ENCODE measurements around the gene C3. TPM values are rescaled to one million over a fixed set of nuclear protein-coding genes. Genes with fewer than 3 reads are reported as not detected.

Gene C3
- total RNA-seq, 4 donors from 2014 or later = 393 to 1,020 (median 677) TPM

GRCh38 chr19:6744381-6745301 lies 24.2 kb upstream of the C3 start:
- Histone ChIP-seq H3K27me3 (no peaks in the 10 kb centered on the region), H3K4me3 (peak overlapping the region; percentile 27 to 45 (median 32)), H3K4me1 (peaks cover 47 to 68% (median 59%) of the 10 kb centered on the region in 4 donors), H3K9me3 (no peaks in the 10 kb centered on the region), H3K27ac (replicated peaks in 1 of 4) (peak overlapping the region; percentile 85 to 92 (median 89)), H3K36me3 (peaks cover 41 to 76% (median 57%) of the 10 kb centered on the region in 4 donors)
- TF ChIP-seq POLR2AphosphoS5 (IDR thresholded peaks at IDR 0.05) (peak; percentile 71 to 74), POLR2A (IDR thresholded peaks at IDR 0.05; ENCODE audit: low read depth) (no peak), EP300 (IDR thresholded peaks at IDR 0.05) (no peak)
- TF ChIP-seq, protein P1, sequence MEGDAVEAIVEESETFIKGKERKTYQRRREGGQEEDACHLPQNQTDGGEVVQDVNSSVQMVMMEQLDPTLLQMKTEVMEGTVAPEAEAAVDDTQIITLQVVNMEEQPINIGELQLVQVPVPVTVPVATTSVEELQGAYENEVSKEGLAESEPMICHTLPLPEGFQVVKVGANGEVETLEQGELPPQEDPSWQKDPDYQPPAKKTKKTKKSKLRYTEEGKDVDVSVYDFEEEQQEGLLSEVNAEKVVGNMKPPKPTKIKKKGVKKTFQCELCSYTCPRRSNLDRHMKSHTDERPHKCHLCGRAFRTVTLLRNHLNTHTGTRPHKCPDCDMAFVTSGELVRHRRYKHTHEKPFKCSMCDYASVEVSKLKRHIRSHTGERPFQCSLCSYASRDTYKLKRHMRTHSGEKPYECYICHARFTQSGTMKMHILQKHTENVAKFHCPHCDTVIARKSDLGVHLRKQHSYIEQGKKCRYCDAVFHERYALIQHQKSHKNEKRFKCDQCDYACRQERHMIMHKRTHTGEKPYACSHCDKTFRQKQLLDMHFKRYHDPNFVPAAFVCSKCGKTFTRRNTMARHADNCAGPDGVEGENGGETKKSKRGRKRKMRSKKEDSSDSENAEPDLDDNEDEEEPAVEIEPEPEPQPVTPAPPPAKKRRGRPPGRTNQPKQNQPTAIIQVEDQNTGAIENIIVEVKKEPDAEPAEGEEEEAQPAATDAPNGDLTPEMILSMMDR (IDR thresholded peaks at IDR 0.05) = peak in 1 of 3 experiments; percentile 24
- peak; percentile 94 for DNase-seq (ENCODE audit: extremely low spot score)
- 17% methylated on average over 34 of the region's 41 CpGs for WGBS
- intact Hi-C loops (cut with DNase I) = loop anchor here (10.0 kb wide), 1 partner anchor 320 kb away; the partner anchor contains the start of gene ZNF557

- Histone ChIP-seq H3K4me1 (peaks cover 51 to 68% (median 64%) of the 10 kb centered on the region in 4 donors), H3K36me3 (peaks cover 35 to 68% (median 49%) of the 10 kb centered on the region in 4 donors), H3K27ac (replicated peaks in 1 of 4) (peak overlapping the region; percentile 85 to 92 (median 89)), H3K4me3 (peak overlapping the region in 3 of 4 donors; percentile 31 to 45 (median 33)), H3K27me3 (no peaks in the 10 kb centered on the region), H3K9me3 (no peaks in the 10 kb centered on the region)
- DNase-seq (ENCODE audit: extremely low spot score) = no peak
- 87% methylated on average over 15 of the region's 15 CpGs for WGBS
- TF ChIP-seq, protein P1 (IDR thresholded peaks at IDR 0.05) = no peak
- TF ChIP-seq POLR2AphosphoS5 (IDR thresholded peaks at IDR 0.05) (no peak), POLR2A (IDR thresholded peaks at IDR 0.05; ENCODE audit: low read depth) (no peak), EP300 (IDR thresholded peaks at IDR 0.05) (no peak)
- intact Hi-C loops (cut with DNase I) = loop anchor here (10.0 kb wide), 1 partner anchor 321 kb away; the partner anchor contains the start of gene ZNF557
Observed at GRCh38 chr19:6743714-6744380, 23.4 kb upstream of the C3 start.

GRCh38 chr19:6743066-6743465 lies 22.6 kb upstream of the C3 start:
- intact Hi-C loops (cut with DNase I) = loop anchor here (10.0 kb wide), 1 partner anchor 322 kb away; the partner anchor contains the start of gene ZNF557
- H3K27ac ChIP-seq (replicated peaks in 1 of 4) = peak overlapping the region; percentile 85 to 92 (median 89)
- H3K27me3 ChIP-seq = no peaks in the 10 kb centered on the region
- peaks cover 28 to 60% (median 41%) of the 10 kb centered on the region in 4 donors for H3K36me3 ChIP-seq
- no peaks in the 10 kb centered on the region for H3K9me3 ChIP-seq
- H3K4me1 ChIP-seq = peaks cover 56 to 71% (median 69%) of the 10 kb centered on the region in 4 donors
- WGBS = 55% methylated on average over 7 of the region's 7 CpGs
- DNase-seq (ENCODE audit: extremely low spot score) = no peak
- TF ChIP-seq, protein P1 (IDR thresholded peaks at IDR 0.05) = no peak
- H3K4me3 ChIP-seq = peak overlapping the region in 1 of 4 donors; percentile 4

DNA sequence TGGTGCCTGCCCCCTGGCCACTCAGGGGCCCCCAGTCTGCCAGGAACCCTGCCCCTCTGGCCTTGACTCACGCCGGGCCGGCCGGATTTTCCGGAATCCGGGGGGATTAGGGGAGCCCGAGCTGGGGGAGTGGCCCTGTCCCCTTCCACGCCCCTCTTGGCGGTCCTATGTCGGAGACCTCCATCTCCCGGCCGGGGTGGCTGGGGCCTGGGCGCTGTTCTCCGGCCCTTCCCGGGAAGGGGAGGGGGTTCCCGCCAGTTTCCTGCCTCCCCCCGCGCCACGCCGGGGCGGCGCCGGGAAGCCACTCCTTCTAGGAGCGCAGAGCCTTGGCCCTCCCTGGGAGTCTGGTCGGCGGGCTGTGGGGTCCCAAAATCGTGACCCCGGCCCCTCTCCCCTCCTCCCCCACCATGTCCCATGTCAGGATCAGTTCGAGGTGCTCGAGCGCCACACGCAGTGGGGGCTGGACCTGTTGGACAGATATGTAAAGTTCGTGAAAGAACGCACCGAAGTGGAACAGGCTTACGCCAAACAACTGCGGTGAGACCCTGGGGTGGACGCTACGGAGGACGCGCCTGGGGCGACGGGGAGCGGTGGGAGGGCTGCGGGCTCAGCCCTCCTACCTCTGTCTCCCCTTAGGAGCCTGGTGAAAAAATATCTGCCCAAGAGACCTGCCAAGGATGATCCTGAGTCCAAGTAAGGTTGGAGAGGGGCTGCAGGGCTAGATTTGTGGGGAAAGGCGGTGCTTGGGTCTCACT lies 20.3 kb upstream of the C3 start:
- Histone ChIP-seq H3K27me3 (no peaks in the 10 kb centered on the region), H3K36me3 (peaks cover 7 to 37% (median 18%) of the 10 kb centered on the region in 4 donors), H3K27ac (replicated peaks in 1 of 4) (peak overlapping the region; percentile 92 to 96 (median 95)), H3K4me1 (peaks cover 57 to 81% (median 75%) of the 10 kb centered on the region in 4 donors), H3K9me3 (no peaks in the 10 kb centered on the region), H3K4me3 (peak overlapping the region; percentile 84 to 96 (median 90))
- WGBS = 2% methylated on average over 6 of the region's 46 CpGs
- no peak for DNase-seq (ENCODE audit: extremely low spot score)
- TF ChIP-seq EP300 (IDR thresholded peaks at IDR 0.05) (peak; percentile 39), POLR2A (IDR thresholded peaks at IDR 0.05; ENCODE audit: low read depth) (no peak), POLR2AphosphoS5 (IDR thresholded peaks at IDR 0.05) (peak; percentile 47 to 66)
- intact Hi-C loops (cut with DNase I) = loop anchor here (10.0 kb wide), 1 partner anchor 324 kb away; the partner anchor contains the start of gene ZNF557

All from esophagus muscularis mucosa (tissue), 4 donors.